PC-9 (cell line): ENCODE data around the gene HOXC13. TPM values are rescaled to one million over a fixed set of nuclear protein-coding genes. Genes with fewer than 3 reads are reported as not detected.

ENCODE experiments used
- BruUV-seq: library from RNA; stranded (reverse); fragments of 400-500 nt; replicated peaks from 2 replicates; lab custom pipeline; 2021; lab: Mats Ljungman, UMichigan
- CTCF ChIA-PET: fragments of 300-600 bp; sonication (Branson Sonifier 250); formaldehyde crosslinking; loops from one replicate; lab custom pipeline; 2022; ENCODE audit warnings: antibody characterized with exemption; lab: Charles Lee
- POLR2A ChIA-PET: fragments of 300-600 bp; sonication (Branson Sonifier 250); formaldehyde crosslinking; loops from one replicate; lab custom pipeline; 2022; ENCODE audit warnings: antibody characterized with exemption; ENCODE audit not compliant: unreplicated experiment; lab: Charles Lee
- DNase-seq, 2 experiments: peaks; one replicate each; pipeline versions ENCODE4 v3.0.0 to v3.0.0-alpha.2; 2015 to 2022; ENCODE audit warnings: mixed read lengths in 1 of 2
- H2AFZ ChIP-seq: fragments of 200-600 bp; sonication (generic); 2 replicates; pipeline ENCODE4 v1.8.1; 2017; ENCODE audit warnings: antibody characterized with exemption
- H3F3A ChIP-seq: fragments of 200-600 bp; sonication (generic); 2 replicates; pipeline ENCODE4 v1.8.1; 2017; ENCODE audit warnings: antibody characterized with exemption, mild to moderate bottlenecking, low read depth; ENCODE audit not compliant: insufficient read depth
- H3K27ac ChIP-seq: fragments of 200-600 bp; sonication (generic); 2 replicates; pipeline ENCODE4 v1.6.1; 2016; ENCODE audit warnings: mixed run types
- H3K27me3 ChIP-seq: fragments of 200-600 bp; sonication (generic); 2 replicates; pipeline ENCODE4 v1.6.1; 2016; ENCODE audit warnings: low read depth, mixed run types; ENCODE audit not compliant: insufficient read depth
- H3K36me3 ChIP-seq: fragments of 200-600 bp; sonication (generic); 2 replicates; pipeline ENCODE4 v1.6.1; 2016; ENCODE audit warnings: low read depth, mixed run types
- H3K4me1 ChIP-seq: fragments of 200-600 bp; sonication (generic); replicated peaks from 2 replicates; pipeline ENCODE4 v1.6.1; 2016; ENCODE audit warnings: mixed run types; ENCODE audit not compliant: insufficient read depth
- H3K4me2 ChIP-seq: fragments of 200-600 bp; sonication (generic); 2 replicates; pipeline ENCODE4 v1.6.1; 2017; ENCODE audit warnings: mixed run types
- H3K4me3 ChIP-seq: fragments of 200-600 bp; sonication (generic); 2 replicates; pipeline ENCODE4 v1.6.1; 2016; ENCODE audit warnings: mixed run types
- H3K79me2 ChIP-seq: fragments of 200-600 bp; sonication (generic); 2 replicates; pipeline ENCODE4 v1.6.1; 2017; ENCODE audit warnings: low read depth, mixed run types
- H3K9me2 ChIP-seq: fragments of 200-600 bp; sonication (generic); 2 replicates; pipeline ENCODE4 v1.8.1; 2017; ENCODE audit warnings: mild to moderate bottlenecking; ENCODE audit not compliant: insufficient read depth
- H3K9me3 ChIP-seq: fragments of 200-600 bp; sonication (generic); 2 replicates; pipeline ENCODE4 v1.8.1; 2016; ENCODE audit warnings: low read depth; ENCODE audit not compliant: insufficient read depth
- H4K20me1 ChIP-seq: fragments of 200-600 bp; sonication (generic); 2 replicates; pipeline ENCODE4 v1.8.1; 2017; ENCODE audit not compliant: insufficient read depth
- EZH2 ChIP-seq: fragments of 200-600 bp; sonication (generic); IDR thresholded peaks from 2 replicates; pipeline ENCODE4 v1.8.0; 2017; ENCODE audit warnings: antibody characterized with exemption, low read depth
- intact Hi-C: fragments of 100-400 bp; cut with micrococcal nuclease; formaldehyde crosslinking; loops from one replicate; pipeline ENCODE4 v1.10.0; 2022; ENCODE audit not compliant: unreplicated experiment
- total RNA-seq: library from RNA; stranded (reverse); gene quantifications from 2 replicates; pipeline ENCODE4 v1.2.3, GENCODE V29; 2021
- TF ChIP-seq, protein P1 (sequence below): fragments of 200-600 bp; sonication (generic); conservative IDR thresholded peaks from 2 replicates; pipeline ENCODE4 v1.6.1; 2017; ENCODE audit warnings: mixed run types, antibody characterized with exemption, mild to moderate bottlenecking, moderate library complexity

The HOXC13 gene
- total RNA-seq, 1 experiment from 2014 or later = 1.8 TPM

DNA sequence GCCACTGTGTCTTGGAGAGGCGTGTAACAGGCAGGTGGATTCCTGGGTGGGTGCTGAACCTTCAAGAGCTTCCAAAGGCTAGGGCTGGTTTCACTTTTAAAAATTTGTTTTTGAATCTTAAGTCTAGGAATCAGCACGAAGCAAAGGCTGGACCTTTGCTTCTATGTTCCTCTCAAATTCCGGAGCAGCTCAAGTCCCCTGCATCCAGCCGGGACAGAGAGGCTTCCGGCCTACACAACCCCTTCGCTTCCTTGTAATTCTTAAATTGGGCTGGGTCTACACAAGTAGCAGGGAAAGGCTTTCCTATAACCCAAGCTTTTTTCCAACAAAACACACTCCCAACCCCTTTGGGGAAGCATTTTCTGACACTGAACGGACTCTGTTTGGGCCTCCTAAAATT lies 24.4 kb downstream of the HOXC13 start:
- Histone ChIP-seq H3K4me1 (peaks cover 10% of the 10 kb centered on the region), H3K4me3 (no peak overlapping the region), H2AFZ (no peak overlapping the region), H3K9me2 (no peaks in the 10 kb centered on the region), H3K27me3 (no peaks in the 10 kb centered on the region), H3K36me3 (no peaks in the 10 kb centered on the region), H3F3A (no peaks in the 10 kb centered on the region), H4K20me1 (no peaks in the 10 kb centered on the region; the same call in 1 of the 2 replicates), H3K79me2 (no peaks in the 10 kb centered on the region), H3K9me3 (no peaks in the 10 kb centered on the region), H3K4me2 (no peak overlapping the region), H3K27ac (no peak overlapping the region)
- no peak for TF ChIP-seq EZH2
- TF ChIP-seq, protein P1, sequence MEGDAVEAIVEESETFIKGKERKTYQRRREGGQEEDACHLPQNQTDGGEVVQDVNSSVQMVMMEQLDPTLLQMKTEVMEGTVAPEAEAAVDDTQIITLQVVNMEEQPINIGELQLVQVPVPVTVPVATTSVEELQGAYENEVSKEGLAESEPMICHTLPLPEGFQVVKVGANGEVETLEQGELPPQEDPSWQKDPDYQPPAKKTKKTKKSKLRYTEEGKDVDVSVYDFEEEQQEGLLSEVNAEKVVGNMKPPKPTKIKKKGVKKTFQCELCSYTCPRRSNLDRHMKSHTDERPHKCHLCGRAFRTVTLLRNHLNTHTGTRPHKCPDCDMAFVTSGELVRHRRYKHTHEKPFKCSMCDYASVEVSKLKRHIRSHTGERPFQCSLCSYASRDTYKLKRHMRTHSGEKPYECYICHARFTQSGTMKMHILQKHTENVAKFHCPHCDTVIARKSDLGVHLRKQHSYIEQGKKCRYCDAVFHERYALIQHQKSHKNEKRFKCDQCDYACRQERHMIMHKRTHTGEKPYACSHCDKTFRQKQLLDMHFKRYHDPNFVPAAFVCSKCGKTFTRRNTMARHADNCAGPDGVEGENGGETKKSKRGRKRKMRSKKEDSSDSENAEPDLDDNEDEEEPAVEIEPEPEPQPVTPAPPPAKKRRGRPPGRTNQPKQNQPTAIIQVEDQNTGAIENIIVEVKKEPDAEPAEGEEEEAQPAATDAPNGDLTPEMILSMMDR = no peak
- DNase-seq = no peak
- no TSS peak for BruUV-seq
- CTCF ChIA-PET = no interaction called here
- intact Hi-C loops = no loop called here
- POLR2A ChIA-PET = no interaction called here

DNA sequence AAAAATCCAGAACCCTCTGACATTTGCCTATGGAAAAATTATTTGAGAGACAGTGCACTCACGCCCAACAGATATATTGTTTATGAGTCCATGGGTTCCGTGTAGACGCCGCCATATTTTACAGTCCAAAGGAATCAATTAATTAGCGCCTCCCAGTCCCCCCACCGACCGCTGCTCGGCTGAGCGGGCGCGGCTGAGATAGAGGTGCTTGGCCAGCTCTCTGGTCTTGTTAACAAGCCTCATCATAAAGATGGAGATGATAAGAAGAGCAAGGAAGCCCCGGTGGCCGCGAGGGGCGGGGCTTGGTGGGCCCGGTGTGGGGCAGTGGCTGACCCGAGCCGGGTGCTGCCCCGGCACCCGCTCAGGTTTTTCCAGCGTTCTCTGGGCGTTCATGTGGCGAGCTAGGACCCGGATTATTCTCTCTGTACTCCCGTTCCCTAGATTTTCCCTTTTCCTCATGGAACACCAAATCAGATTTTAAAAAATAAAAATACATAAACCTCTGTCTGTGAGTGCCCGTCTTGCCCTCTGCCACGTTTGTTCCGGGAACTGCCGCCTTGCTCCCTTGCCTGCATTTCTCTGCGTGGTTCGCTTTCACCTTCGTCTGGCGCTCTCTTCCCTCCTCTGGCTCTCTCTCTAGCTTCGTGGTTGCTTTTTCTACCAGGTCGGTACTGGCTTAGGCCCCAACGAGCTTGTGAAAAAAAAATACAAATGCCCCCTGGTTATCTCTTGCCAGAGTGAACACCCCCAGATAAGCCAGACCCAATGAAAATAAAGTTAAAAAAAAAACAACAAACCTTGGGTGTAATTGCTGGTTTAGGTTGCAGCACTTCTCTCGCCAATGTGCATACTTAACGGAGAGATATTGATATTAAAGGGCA lies 25.0 kb downstream of the HOXC13 start:
- H2AFZ ChIP-seq = no peak overlapping the region
- POLR2A ChIA-PET = no interaction called here
- no peaks in the 10 kb centered on the region for H3F3A ChIP-seq
- CTCF ChIA-PET = no interaction called here
- peaks cover 10% of the 10 kb centered on the region for H3K4me1 ChIP-seq
- no peaks in the 10 kb centered on the region for H3K79me2 ChIP-seq
- intact Hi-C loops = no loop called here
- H3K27me3 ChIP-seq = no peaks in the 10 kb centered on the region
- DNase-seq = no peak
- H3K27ac ChIP-seq = no peak overlapping the region
- no peaks in the 10 kb centered on the region; the same call in 1 of the 2 replicates for H4K20me1 ChIP-seq
- H3K36me3 ChIP-seq = no peaks in the 10 kb centered on the region
- H3K4me2 ChIP-seq = no peak overlapping the region
- H3K9me2 ChIP-seq = no peaks in the 10 kb centered on the region
- H3K9me3 ChIP-seq = no peaks in the 10 kb centered on the region
- no TSS peak for BruUV-seq
- H3K4me3 ChIP-seq = no peak overlapping the region
- TF ChIP-seq, protein P1 = no peak
- no peak for TF ChIP-seq EZH2

- Histone ChIP-seq H3K9me3 (no peaks in the 10 kb centered on the region), H3F3A (no peaks in the 10 kb centered on the region), H3K4me2 (no peak overlapping the region), H2AFZ (no peak overlapping the region), H3K27ac (no peak overlapping the region), H3K4me3 (no peak overlapping the region), H3K79me2 (no peaks in the 10 kb centered on the region), H3K27me3 (no peaks in the 10 kb centered on the region), H3K36me3 (no peaks in the 10 kb centered on the region), H3K4me1 (peaks cover 10% of the 10 kb centered on the region), H4K20me1 (no peaks in the 10 kb centered on the region; the same call in 1 of the 2 replicates), H3K9me2 (no peaks in the 10 kb centered on the region)
- TF ChIP-seq EZH2 = no peak
- TF ChIP-seq, protein P1 = no peak
- POLR2A ChIA-PET = no interaction called here
- CTCF ChIA-PET = no interaction called here
- intact Hi-C loops = no loop called here
- no peak for DNase-seq
- BruUV-seq = no TSS peak
These were observed 25.7 kb downstream of the HOXC13 start for GRCh38 chr12:53964315-53964713.
